Activated CD8-positive, alpha-beta memory T cell treated with anti-CD3 and anti-CD28 coated beads, Interleukin-2, amount 10 ng/mL, durations not matched to agents 7 days and 5 days (primary cell): ENCODE measurements around the gene KLF13. TPM values are rescaled to one million over a fixed set of nuclear protein-coding genes. Genes with fewer than 3 reads are reported as not detected.

Experiments used
- ATAC-seq: fragments of 150-1000 bp; cut with Tn5 transposase; one replicate; pipeline ENCODE4 v1.10.0; 2021; ENCODE audit warnings: moderate library complexity
- CTCF ChIA-PET: fragments of 350-600 bp; sonication (Branson Sonifier 250); formaldehyde crosslinking; loops from one replicate; lab custom pipeline; 2021; ENCODE audit warnings: antibody characterized with exemption; lab: Charles Lee
- DNase-seq: peaks from one replicate; pipeline ENCODE4 v3.0.0-alpha.2; 2020
- H3K27ac Mint-ChIP-seq: one replicate; pipeline ENCODE4 v1.8.0; 2021; ENCODE audit warnings: mild to moderate bottlenecking, mixed read lengths
- H3K27me3 Mint-ChIP-seq: one replicate; pipeline ENCODE4 v1.8.0; 2021; ENCODE audit warnings: mixed read lengths
- H3K36me3 Mint-ChIP-seq: one replicate; pipeline ENCODE4 v1.8.0; 2021; ENCODE audit warnings: mild to moderate bottlenecking, mixed read lengths
- H3K4me1 Mint-ChIP-seq: one replicate; pipeline ENCODE4 v1.8.0; 2021; ENCODE audit warnings: mixed read lengths
- H3K4me3 Mint-ChIP-seq: one replicate; pipeline ENCODE4 v1.8.0; 2021; ENCODE audit warnings: mild to moderate bottlenecking, moderate library complexity, mixed read lengths
- H3K9me3 Mint-ChIP-seq: one replicate; pipeline ENCODE4 v1.8.0; 2022; ENCODE audit warnings: low read depth, mixed read lengths
- total RNA-seq, 2 experiments: library from RNA; stranded (reverse); gene quantifications; one replicate each; pipeline ENCODE4 v1.2.3, GENCODE V29; 2021

Gene KLF13
- total RNA-seq, 2 experiments from 2014 or later, result 163 to 206 TPM

DNA sequence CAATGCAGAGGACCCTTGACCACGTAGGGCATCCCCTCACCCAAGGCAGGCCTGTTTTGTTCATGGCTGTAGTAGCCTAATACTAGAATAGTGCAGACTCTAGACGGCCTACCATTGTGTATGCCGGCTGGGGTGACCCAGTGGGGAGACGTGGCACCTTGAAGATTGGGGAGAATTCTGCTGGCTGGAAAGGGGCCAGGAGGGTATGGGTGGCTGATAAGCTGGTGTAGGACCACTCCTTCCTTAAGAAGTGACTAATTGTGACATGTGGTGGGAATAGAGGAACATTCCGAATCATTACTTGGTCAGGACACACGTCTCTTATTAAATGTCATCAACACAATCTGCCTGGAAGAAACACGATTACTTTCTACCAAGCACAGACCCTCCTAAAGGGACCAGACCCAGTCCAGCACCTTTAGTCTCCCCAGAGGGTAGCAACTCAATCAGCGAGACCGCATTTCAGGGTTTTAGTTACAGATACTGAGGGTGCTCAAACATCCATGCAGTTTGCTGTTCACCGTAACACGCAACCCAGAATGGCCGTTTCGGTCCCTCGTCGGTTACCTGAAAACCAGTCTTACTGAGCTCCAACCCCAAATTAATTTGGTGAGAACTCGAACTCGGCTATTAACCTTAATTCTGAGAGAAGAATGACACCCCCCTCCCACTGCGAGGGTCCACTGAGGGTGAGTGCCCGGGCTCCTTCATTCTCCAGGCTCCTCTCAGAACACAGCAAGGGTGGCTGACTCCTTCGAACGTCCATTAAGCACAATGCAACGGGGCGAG, 1.6 kb upstream of the KLF13 start:
- Mint-ChIP-seq H3K36me3 (peaks cover 11% of the 10 kb centered on the region), H3K27ac (peak overlapping the region; percentile 93), H3K27me3 (no peaks in the 10 kb centered on the region), H3K4me1 (peaks cover 32% of the 10 kb centered on the region), H3K4me3 (peak overlapping the region; percentile 86), H3K9me3 (peaks cover 4% of the 10 kb centered on the region)
- DNase-seq (no peak), ATAC-seq (no peak)
- CTCF ChIA-PET, result interaction anchor here (0.9 to 4.0 kb wide), 7 partner anchors 8 to 170 kb away, joined by 3 to 24 read pairs (median 4); no protein-coding TSS in a partner anchor

DNA sequence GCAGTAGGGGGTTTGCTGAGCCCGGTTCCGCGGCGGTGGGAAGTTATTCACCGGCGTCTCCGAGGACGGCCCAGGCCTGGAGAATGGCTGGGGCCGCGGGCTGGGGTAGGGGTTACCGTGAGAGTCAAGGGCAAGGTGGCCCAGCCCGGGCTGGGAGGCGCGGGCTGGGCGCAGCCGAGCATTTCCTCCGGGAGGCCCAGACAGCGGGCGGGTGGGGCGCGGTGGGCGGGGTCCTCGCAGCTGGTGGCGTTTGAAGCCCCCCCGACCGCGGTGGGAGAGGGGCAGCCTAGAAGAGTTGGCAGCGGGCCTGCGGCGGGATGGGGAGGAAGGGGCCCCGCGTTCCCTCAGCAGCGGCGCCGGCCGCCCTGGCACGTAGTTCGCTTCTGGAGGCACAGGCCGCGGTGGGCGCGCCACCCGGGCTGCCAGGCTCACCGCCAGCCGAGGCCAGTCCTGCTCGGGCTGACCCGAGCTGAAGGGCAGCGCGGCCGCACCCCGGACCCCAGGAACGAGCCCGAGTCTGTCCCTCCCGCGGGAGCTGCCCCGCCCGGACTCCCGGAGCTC, 960 bp upstream of the KLF13 start:
- H3K27ac Mint-ChIP-seq, result peak overlapping the region; percentile 93
- peaks cover 34% of the 10 kb centered on the region for H3K4me1 Mint-ChIP-seq
- CTCF ChIA-PET, result interaction anchor here (0.6 to 4.0 kb wide), 12 partner anchors 9 to 170 kb away, joined by 3 to 24 read pairs (median 3); no protein-coding TSS in a partner anchor
- H3K4me3 Mint-ChIP-seq, result peak overlapping the region; percentile 86
- ATAC-seq (peak; percentile 3), DNase-seq (peak; percentile 74)
- no peaks in the 10 kb centered on the region for H3K27me3 Mint-ChIP-seq
- H3K36me3 Mint-ChIP-seq, result peaks cover 16% of the 10 kb centered on the region
- peaks cover 4% of the 10 kb centered on the region for H3K9me3 Mint-ChIP-seq

DNA sequence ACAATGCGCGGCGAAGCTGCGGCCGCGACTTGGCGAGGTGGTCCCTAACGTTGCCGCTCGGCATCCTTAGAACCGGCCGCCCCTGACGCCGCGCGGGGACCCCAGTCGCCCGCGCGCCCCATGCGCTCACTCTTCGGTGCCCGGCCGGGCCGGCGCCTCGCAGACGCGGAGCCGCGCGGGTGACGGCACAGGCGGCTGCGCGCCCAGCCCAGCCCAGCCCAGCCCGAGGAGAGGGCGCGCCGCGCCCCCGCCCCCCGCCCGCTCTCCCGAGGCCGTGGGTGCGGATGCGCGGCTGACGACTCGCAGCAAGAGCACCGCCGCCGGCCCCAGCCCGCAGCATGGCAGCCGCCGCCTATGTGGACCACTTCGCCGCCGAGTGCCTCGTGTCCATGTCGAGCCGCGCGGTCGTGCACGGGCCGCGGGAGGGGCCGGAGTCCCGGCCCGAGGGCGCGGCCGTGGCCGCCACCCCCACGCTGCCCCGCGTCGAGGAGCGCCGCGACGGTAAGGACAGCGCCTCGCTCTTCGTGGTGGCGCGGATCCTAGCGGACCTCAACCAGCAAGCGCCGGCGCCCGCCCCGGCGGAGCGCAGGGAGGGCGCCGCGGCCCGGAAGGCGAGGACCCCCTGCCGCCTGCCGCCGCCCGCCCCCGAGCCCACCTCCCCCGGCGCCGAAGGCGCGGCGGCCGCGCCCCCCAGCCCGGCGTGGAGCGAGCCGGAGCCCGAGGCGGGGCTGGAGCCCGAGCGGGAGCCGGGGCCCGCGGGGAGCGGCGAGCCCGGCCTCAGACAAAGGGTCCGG, 437 bp downstream of the KLF13 start:
- Mint-ChIP-seq H3K27ac (peak overlapping the region; percentile 80), H3K27me3 (no peaks in the 10 kb centered on the region), H3K9me3 (no peaks in the 10 kb centered on the region), H3K36me3 (peaks cover 20% of the 10 kb centered on the region), H3K4me3 (peak overlapping the region; percentile 52), H3K4me1 (peaks cover 44% of the 10 kb centered on the region)
- DNase-seq (peak; percentile 81), ATAC-seq (peak; percentile 35)
- CTCF ChIA-PET, result interaction anchor here (0.7 to 4.0 kb wide), 8 partner anchors 21 to 127 kb away, joined by 3 to 24 read pairs (median 3); no protein-coding TSS in a partner anchor

DNA sequence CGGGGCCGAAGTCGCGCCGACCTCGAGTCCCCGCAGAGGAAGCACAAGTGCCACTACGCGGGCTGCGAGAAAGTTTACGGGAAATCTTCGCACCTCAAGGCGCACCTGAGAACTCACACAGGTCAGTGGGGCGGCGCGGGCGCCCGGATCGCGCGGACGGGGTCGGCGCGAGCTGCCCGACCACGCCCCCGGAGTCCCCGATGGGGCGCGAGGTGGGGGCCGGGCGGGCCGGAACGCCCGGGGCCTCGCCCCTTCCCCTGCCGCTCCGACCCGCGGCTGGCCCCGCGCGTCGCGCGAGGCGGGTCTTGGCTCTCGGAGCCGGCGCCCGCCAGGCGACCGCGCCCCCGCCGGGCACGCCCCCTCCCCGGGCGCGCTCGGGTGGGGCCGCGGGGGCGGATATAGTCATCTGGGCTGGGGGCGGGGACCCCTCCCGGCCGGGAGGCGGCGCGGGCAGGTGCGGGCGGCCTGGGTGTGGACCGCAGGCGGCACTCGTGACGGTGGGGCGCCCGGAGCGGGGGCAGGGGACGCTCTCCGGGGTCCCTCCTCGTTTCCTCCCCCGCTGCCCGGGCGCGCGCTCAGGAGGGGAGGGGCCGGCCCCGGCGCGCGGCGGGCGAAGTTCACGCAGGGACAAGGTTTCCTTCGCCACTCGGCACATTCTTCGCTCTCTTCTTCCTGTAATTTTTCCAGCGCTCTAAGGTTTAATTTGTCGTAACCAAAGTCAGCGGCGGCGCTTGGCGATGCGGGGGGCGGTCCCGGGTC, 1.2 kb downstream of the KLF13 start:
- CTCF ChIA-PET, result interaction anchor here (0.6 to 2.9 kb wide), 5 partner anchors 19 to 161 kb away, joined by 3 to 13 read pairs (median 7); no protein-coding TSS in a partner anchor
- ATAC-seq (peak; percentile 5), DNase-seq (peak; percentile 79)
- H3K4me3 Mint-ChIP-seq, result peak overlapping the region; percentile 95
- peaks cover 51% of the 10 kb centered on the region for H3K4me1 Mint-ChIP-seq
- H3K36me3 Mint-ChIP-seq, result peaks cover 23% of the 10 kb centered on the region
- H3K27ac Mint-ChIP-seq, result peak overlapping the region; percentile 91
- H3K9me3 Mint-ChIP-seq, result no peaks in the 10 kb centered on the region
- no peaks in the 10 kb centered on the region for H3K27me3 Mint-ChIP-seq

DNA sequence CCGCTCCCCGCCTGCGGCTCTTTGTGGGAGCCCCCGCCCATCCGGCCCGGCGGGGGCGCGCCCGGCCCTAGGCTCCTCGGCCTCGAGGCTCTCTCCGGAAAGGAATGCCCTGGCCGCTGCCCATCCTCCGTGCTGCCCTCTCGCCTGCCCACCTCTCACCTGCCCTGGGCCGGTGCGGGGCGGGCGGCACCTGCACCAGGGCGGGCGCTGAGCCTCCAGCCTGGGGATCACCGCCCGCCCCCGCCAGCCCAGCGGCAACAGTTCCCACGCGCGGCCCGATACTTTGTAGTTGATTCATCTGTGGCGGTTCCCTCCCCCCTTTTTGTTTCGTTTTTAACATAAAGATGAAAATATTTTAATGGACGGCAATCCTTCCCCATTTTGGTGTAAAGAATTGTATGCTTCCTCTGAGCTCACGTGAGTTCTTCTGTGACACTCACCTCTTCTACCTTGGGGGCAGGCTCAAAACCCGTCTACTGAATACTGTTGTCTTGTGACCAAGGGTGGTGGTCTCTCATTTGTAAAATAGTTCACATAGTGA, 1.9 kb downstream of the KLF13 start:
- no peaks in the 10 kb centered on the region for H3K27me3 Mint-ChIP-seq
- H3K27ac Mint-ChIP-seq, result peak overlapping the region; percentile 91
- peaks cover 50% of the 10 kb centered on the region for H3K4me1 Mint-ChIP-seq
- H3K9me3 Mint-ChIP-seq, result no peaks in the 10 kb centered on the region
- ATAC-seq (no peak), DNase-seq (peak; percentile 78)
- H3K4me3 Mint-ChIP-seq, result peak overlapping the region; percentile 95
- H3K36me3 Mint-ChIP-seq, result peaks cover 24% of the 10 kb centered on the region
- CTCF ChIA-PET, result interaction anchor here (0.9 to 2.9 kb wide), 9 partner anchors 14 to 160 kb away, joined by 3 to 20 read pairs (median 4); no protein-coding TSS in a partner anchor

DNA sequence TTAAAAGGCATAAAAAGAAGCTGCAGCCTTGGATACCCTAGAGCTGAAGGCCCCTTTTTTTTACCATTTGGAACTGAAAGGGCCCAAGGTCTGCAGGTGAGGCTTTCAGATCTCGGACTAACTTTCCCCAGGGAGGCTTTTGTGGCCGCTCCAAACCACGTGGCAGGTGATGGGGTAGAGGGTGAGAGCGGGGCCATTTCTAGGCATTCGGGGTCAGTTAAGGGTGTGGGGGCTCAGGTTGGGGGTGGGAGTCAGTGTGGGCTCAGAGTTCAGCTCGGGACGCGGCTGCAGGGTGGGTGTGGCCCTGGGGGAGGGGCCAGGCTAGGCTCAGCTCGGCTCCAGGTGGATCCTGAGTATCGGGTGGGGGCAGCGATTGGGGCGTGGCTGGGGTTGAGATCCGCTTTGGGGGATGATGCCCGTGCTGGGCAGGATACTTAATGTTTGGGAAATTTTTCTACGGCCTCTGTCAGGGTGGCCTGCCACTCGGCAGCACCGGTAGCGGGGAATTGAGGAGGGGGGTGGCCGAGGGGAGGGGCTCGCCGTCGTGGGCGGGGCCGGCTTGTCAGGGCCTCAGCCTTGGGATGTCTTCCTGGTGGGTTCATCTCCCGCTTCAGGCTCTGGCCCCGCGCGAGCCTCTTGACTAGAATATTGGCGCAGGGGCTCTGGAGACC, 2.5 kb downstream of the KLF13 start:
- H3K27ac Mint-ChIP-seq, result peak overlapping the region; percentile 91
- H3K4me1 Mint-ChIP-seq, result peaks cover 54% of the 10 kb centered on the region

DNA sequence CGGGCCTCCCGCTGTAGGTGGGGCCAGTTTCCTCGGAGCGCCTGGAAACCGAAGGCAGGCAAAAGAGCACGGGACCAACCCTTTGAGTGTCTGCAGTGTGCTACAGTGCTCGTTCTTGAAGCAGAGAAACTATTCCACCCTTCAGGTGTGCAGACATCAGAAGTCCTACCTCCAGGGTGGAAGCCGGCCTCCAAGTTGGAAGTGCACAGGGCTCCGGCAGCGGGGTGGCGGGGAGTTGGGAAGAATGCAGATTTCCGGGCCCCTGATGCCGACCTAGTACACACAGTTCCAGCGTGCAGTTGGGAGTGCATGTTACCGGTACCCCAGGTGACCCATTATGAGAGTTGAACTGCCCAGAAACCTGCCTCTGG, 3.0 kb downstream of the KLF13 start:
- Mint-ChIP-seq H3K9me3 (no peaks in the 10 kb centered on the region), H3K4me1 (peaks cover 53% of the 10 kb centered on the region), H3K36me3 (peaks cover 26% of the 10 kb centered on the region), H3K27me3 (no peaks in the 10 kb centered on the region), H3K4me3 (peak overlapping the region; percentile 95), H3K27ac (peak overlapping the region; percentile 91)
- CTCF ChIA-PET, result interaction anchor here (1.0 to 2.9 kb wide), 6 partner anchors 9 to 159 kb away, joined by 3 to 20 read pairs (median 6); no protein-coding TSS in a partner anchor
- DNase-seq (no peak), ATAC-seq (no peak)

More for the DNA sequence above, 2.5 kb downstream of the KLF13 start:
- no peaks in the 10 kb centered on the region for H3K27me3 Mint-ChIP-seq
- DNase-seq, result peak; percentile 71
- CTCF ChIA-PET, result interaction anchor here (0.9 to 2.9 kb wide), 10 partner anchors 9 to 160 kb away, joined by 3 to 20 read pairs (median 4); no protein-coding TSS in a partner anchor
- no peak for ATAC-seq
- H3K4me3 Mint-ChIP-seq, result peak overlapping the region; percentile 95
- peaks cover 25% of the 10 kb centered on the region for H3K36me3 Mint-ChIP-seq
- H3K9me3 Mint-ChIP-seq, result no peaks in the 10 kb centered on the region

DNA sequence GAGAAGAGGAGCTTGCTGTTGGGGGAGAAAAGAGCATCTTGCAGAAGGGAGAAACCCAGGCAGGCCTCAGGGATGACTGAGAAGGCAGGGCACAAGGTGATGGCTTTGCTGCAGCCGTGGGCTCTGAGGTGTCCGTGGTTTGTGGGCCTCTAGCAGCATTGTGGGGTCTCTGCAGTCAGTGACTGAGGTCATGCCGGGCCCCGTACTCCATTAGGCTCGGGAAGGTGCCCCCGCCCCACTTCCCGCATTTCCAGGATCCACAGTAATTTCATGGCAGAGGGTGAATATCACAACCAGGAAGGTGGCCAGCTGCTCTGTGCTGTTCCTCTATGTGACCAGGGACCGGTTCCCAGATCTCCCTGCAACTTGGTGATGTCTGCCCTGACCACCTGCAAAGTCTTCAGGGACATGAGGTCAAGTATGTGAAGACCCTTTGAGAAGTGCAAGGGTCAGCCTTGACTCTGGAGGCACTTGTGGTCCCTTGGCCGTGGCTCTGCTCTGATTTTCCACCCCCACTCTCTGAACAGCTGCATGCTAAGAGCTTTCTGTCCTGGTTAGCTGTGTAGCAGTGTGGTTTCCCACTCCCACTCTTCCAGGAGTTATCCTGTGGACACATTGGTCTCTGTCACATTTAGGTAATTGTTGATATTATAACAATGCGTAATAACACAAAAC, 3.6 kb downstream of the KLF13 start:
- ATAC-seq, result no peak
- DNase-seq, result no peak
- Mint-ChIP-seq H3K36me3 (peaks cover 28% of the 10 kb centered on the region), H3K27ac (peak overlapping the region; percentile 91), H3K4me1 (peaks cover 53% of the 10 kb centered on the region), H3K27me3 (no peaks in the 10 kb centered on the region), H3K4me3 (peak overlapping the region; percentile 95), H3K9me3 (no peaks in the 10 kb centered on the region)
- CTCF ChIA-PET, result interaction anchor here (0.9 to 2.9 kb wide), 7 partner anchors 8 to 159 kb away, joined by 3 to 20 read pairs (median 4); no protein-coding TSS in a partner anchor

DNA sequence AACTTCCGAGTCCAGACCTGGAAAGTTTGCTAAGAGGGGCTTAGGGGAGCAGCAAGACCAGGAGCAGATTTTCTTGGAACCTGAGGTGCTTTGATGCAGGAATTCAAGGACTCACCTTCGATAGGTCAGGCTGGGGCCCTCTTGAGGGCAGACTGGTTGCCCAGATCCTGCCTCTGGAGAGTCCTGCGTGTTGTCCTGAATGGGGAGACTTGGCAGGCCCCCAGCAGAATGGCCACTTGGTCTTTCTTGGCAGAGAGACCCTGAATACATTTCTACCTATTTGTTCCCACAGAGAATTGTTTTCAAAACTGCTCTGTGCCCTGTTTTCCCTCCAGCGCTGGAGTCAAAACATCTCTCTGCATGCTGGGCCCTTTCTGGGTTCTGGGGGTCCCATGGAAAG, 4.2 kb downstream of the KLF13 start:
- no peak for ATAC-seq
- Mint-ChIP-seq H3K36me3 (peaks cover 28% of the 10 kb centered on the region), H3K27ac (peak overlapping the region; percentile 91), H3K27me3 (no peaks in the 10 kb centered on the region), H3K9me3 (no peaks in the 10 kb centered on the region), H3K4me3 (peak overlapping the region; percentile 95), H3K4me1 (peaks cover 57% of the 10 kb centered on the region)
- CTCF ChIA-PET, result interaction anchor here (0.9 to 2.9 kb wide), 3 partner anchors 16 to 104 kb away, joined by 3 to 20 read pairs (median 11); no protein-coding TSS in a partner anchor
- DNase-seq, result no peak

DNA sequence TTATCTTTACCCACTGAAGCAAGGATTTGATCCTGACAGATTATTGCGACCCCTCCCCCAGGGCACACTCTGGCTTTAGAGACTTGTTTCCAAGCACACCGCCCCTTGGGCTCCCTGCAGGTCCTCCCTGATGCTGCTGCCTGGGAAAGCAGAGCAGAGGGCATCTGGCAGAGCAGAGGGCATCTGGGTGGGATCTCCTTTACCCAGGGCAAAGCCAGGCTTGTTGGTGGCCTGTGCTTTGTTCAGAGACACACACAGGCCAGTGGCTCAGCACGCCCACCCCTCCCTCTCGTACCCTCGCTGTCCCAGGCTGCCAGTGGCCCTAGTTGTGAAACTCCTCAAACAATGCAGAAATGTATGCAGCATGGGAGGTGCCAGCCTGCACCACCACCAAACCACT, 4.8 kb downstream of the KLF13 start:
- ATAC-seq, result no peak
- CTCF ChIA-PET, result interaction anchor here (1.3 kb wide), 1 partner anchor 159 kb away, joined by 5 read pairs; no protein-coding TSS in a partner anchor

More for the DNA sequence above, 4.8 kb downstream of the KLF13 start:
- no peak for DNase-seq
- no peaks in the 10 kb centered on the region for H3K9me3 Mint-ChIP-seq
- H3K4me3 Mint-ChIP-seq, result peak overlapping the region; percentile 95
- peak overlapping the region; percentile 91 for H3K27ac Mint-ChIP-seq
- peaks cover 28% of the 10 kb centered on the region for H3K36me3 Mint-ChIP-seq
- H3K27me3 Mint-ChIP-seq, result no peaks in the 10 kb centered on the region
- peaks cover 62% of the 10 kb centered on the region for H3K4me1 Mint-ChIP-seq
